Ascending aorta (tissue), 2 donors: ENCODE data around the gene TMEM106C. TPM values are rescaled to one million over a fixed set of nuclear protein-coding genes. Genes with fewer than 3 reads are reported as not detected.
"Not testable (repeated sequence)": the region's sequence is repeated elsewhere in the genome, so short reads cannot be mapped to it uniquely, and the experiment has no call there.

ENCODE experiments used
- DNase-seq, 2 donors: peaks; one replicate each; pipeline ENCODE4 v3.0.0-alpha.2; 2019; ENCODE audit warnings: low spot score in 2 of 2
- H3K27ac ChIP-seq, 2 donors: fragments of 200-600 bp; sonication (generic); one replicate each; pipeline ENCODE4 v1.5.1; 2016 to 2017; ENCODE audit warnings: mild to moderate bottlenecking in 1 of 2
- H3K27me3 ChIP-seq: fragments of 200-600 bp; sonication (generic); one replicate; pipeline ENCODE4 v1.5.1; 2017
- H3K36me3 ChIP-seq, 2 donors: fragments of 200-600 bp; sonication (generic); one replicate each; pipeline ENCODE4 v1.5.1; 2016
- H3K4me1 ChIP-seq, 2 donors: fragments of 200-600 bp; sonication (generic); one replicate each; pipeline ENCODE4 v1.5.1; 2016 to 2017; ENCODE audit warnings: mild to moderate bottlenecking in 1 of 2
- H3K4me3 ChIP-seq, 2 donors: fragments of 200-600 bp; sonication (generic); one replicate each; pipeline ENCODE4 v1.5.1; 2016 to 2017; ENCODE audit warnings: mild to moderate bottlenecking in 1 of 2
- H3K9me3 ChIP-seq, 2 donors: fragments of 200-600 bp; sonication (generic); one replicate each; pipeline ENCODE4 v1.5.1; 2016
- intact Hi-C: fragments of 100-400 bp; cut with DNase I; formaldehyde crosslinking; loops from one replicate; pipeline ENCODE4 v1.15.1; 2023
- total RNA-seq: library from RNA; depleted of rRNA; stranded (reverse); fragments of >200 nt; gene quantifications from one replicate; pipeline ENCODE4 v1.1.0, GENCODE V29; 2016
- TF ChIP-seq, protein P1 (sequence below), 3 experiments: fragments of 200-600 bp in 2 of 3; fragments of 450-650 bp in 1 of 3; sonication (generic) in 2 of 3; IDR thresholded peaks; one replicate each; pipeline ENCODE4 v1.5.1; 2016 to 2019; ENCODE audit warnings: antibody characterized with exemption in 3 of 3, mild to moderate bottlenecking in 1 of 3, moderate library complexity in 1 of 3

TMEM106C gene
- total RNA-seq, 1 donor from 2014 or later = 120 TPM

DNA sequence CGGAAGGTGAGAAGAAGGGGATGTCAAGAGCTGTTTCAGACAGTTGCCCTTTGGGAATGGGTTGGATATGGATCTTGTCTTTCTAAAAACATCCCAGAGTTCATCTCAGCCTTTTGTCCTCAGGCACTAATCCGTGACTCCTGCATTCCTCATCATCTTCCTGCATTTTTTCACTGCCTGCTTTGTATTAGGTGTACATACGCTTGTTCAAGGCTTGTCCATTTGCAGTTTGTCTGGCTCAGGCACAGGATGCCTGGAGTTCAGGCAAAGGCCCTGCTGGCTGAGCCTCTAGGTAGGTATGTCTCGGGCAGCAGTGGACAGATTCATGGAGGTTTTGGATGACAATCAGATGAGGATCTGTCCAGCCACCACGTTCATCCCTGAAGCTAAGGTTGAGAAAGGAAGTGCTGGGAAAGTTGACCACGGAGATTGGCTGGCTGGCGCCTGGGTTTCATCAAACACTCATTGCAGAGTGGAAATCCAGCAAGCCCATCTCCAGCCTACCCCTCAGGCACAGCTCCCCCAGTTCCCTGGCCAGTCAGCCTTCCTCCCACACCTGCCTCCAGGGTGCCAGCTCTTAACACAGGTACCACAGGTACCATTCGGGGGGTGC is 12.4 kb upstream of the TMEM106C start:
- H3K9me3 ChIP-seq = no peaks in the 10 kb centered on the region
- intact Hi-C loops = no loop called here
- TF ChIP-seq, protein P1, sequence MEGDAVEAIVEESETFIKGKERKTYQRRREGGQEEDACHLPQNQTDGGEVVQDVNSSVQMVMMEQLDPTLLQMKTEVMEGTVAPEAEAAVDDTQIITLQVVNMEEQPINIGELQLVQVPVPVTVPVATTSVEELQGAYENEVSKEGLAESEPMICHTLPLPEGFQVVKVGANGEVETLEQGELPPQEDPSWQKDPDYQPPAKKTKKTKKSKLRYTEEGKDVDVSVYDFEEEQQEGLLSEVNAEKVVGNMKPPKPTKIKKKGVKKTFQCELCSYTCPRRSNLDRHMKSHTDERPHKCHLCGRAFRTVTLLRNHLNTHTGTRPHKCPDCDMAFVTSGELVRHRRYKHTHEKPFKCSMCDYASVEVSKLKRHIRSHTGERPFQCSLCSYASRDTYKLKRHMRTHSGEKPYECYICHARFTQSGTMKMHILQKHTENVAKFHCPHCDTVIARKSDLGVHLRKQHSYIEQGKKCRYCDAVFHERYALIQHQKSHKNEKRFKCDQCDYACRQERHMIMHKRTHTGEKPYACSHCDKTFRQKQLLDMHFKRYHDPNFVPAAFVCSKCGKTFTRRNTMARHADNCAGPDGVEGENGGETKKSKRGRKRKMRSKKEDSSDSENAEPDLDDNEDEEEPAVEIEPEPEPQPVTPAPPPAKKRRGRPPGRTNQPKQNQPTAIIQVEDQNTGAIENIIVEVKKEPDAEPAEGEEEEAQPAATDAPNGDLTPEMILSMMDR (IDR thresholded peaks at IDR 0.05) = no peak

DNA sequence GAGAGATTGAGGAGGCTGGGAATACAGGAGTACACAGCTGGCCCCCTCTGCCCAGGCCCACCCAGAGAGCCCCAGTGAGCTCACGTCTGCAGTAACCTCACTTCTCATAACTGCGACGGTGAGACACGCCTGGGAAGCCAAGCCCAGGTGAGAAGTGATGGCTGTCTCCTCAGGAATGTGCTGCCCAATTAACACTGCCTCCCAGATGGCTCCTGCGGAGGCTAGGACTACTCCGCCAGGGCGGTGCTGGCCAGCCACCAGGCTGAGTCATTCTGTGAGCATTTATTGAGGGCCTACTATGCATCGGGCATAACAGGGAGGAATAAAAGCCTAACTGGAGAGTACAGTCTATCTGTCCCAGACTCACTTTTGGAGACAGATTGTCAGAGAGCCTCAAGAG is 9.3 kb upstream of the TMEM106C start:
- H3K9me3 ChIP-seq = no peaks in the 10 kb centered on the region
- H3K27ac ChIP-seq = no peak overlapping the region
- H3K4me3 ChIP-seq = no peak overlapping the region
- no peaks in the 10 kb centered on the region for H3K36me3 ChIP-seq
- no peaks in the 10 kb centered on the region for H3K27me3 ChIP-seq
- no peak for DNase-seq
- TF ChIP-seq, protein P1 (IDR thresholded peaks at IDR 0.05) = no peak
- intact Hi-C loops = no loop called here
- H3K4me1 ChIP-seq = no peaks in the 10 kb centered on the region

More for the DNA sequence above, 12.4 kb upstream of the TMEM106C start:
- Histone ChIP-seq H3K36me3 (no peaks in the 10 kb centered on the region), H3K27me3 (no peaks in the 10 kb centered on the region), H3K4me3 (no peak overlapping the region), H3K27ac (no peak overlapping the region), H3K4me1 (no peaks in the 10 kb centered on the region)
- DNase-seq = no peak

DNA sequence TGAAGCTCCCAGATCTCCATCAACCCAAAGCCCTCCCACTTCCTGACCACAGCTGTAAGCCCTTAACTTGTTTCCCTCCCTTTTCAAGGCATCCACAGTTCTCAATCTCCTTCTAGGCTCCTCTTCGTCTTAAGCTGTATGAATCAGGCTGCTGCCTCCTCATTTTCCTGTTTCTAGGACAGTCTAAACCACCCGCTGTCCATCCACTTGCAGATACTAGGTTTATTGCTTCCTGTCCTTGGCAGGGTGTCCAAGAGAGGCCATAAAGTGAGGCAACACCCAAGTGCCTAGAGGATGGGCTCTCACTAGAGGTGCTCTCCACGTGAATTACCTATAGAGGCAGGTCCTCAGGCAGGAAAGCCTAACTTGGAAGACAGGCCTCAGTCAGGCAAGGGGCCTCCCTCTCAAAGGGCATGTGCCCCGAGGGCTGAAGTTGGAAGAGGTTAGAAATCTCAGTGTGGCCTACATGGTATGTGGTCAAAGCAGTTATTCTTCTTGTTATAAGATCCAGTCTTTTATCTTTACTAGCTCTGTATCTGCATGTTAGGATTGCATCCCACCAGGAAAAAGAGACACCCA is 8.8 kb upstream of the TMEM106C start:
- H3K9me3 ChIP-seq = no peaks in the 10 kb centered on the region
- no peaks in the 10 kb centered on the region for H3K36me3 ChIP-seq
- H3K4me1 ChIP-seq = no peaks in the 10 kb centered on the region
- H3K4me3 ChIP-seq = no peak overlapping the region
- TF ChIP-seq, protein P1 (IDR thresholded peaks at IDR 0.05) = no peak
- no peaks in the 10 kb centered on the region for H3K27me3 ChIP-seq
- no peak overlapping the region for H3K27ac ChIP-seq
- intact Hi-C loops = no loop called here
- DNase-seq = no peak

GRCh38 chr12:47955059-47955458 is 8.3 kb upstream of the TMEM106C start:
- no peaks in the 10 kb centered on the region for H3K27me3 ChIP-seq
- H3K27ac ChIP-seq = no peak overlapping the region
- no peaks in the 10 kb centered on the region for H3K36me3 ChIP-seq
- no peak overlapping the region for H3K4me3 ChIP-seq
- H3K4me1 ChIP-seq = no peaks in the 10 kb centered on the region
- H3K9me3 ChIP-seq = no peaks in the 10 kb centered on the region
- TF ChIP-seq, protein P1 (IDR thresholded peaks at IDR 0.05) = no peak
- intact Hi-C loops = no loop called here
- no peak for DNase-seq

- DNase-seq, intact Hi-C loops, H3K4me1 ChIP-seq, H3K27ac ChIP-seq, H3K4me3 ChIP-seq, H3K9me3 ChIP-seq, H3K36me3 ChIP-seq, H3K27me3 ChIP-seq: not testable (repeated sequence)
Observed at GRCh38 chr12:47957671-47958070, 5.7 kb upstream of the TMEM106C start.

- H3K4me1 ChIP-seq = peaks cover 3 to 14% of the 10 kb centered on the region in 2 donors
- peaks cover 0 to 5% of the 10 kb centered on the region in 2 donors for H3K36me3 ChIP-seq
- TF ChIP-seq, protein P1 (IDR thresholded peaks at IDR 0.05) = no peak
- intact Hi-C loops = loop anchor here (2.0 to 10.0 kb wide), 3 partner anchors 57 to 257 kb away; partner anchors contain the start of genes CCDC184, RPAP3 and VDR
- no peak overlapping the region for H3K27ac ChIP-seq
- no peaks in the 10 kb centered on the region for H3K9me3 ChIP-seq
- no peak for DNase-seq
- no peak overlapping the region for H3K4me3 ChIP-seq
- H3K27me3 ChIP-seq = no peaks in the 10 kb centered on the region
Observed at GRCh38 chr12:47962198-47962597, 1.2 kb upstream of the TMEM106C start.
